Upper lobe of left lung (tissue), 4 donors: Measurements from ENCODE around the gene VRK2.

Experiments
- EP300 ChIP-seq, 4 donors: sonication (generic); formaldehyde crosslinking; IDR thresholded peaks; one replicate each; pipeline ENCODE4 v1.5.1; 2017; ENCODE audit warnings: antibody characterized with exemption in 4 of 4, control low read depth in 2 of 4
- TF ChIP-seq, protein P1 (sequence below), 6 experiments: fragments of 450-650 bp in 4 of 6; fragments of 200-600 bp in 2 of 6; sonication (generic) in 2 of 6; IDR thresholded peaks; one replicate each; pipeline ENCODE4 v1.5.1; 2016 to 2019; ENCODE audit warnings: antibody characterized with exemption in 6 of 6

DNA sequence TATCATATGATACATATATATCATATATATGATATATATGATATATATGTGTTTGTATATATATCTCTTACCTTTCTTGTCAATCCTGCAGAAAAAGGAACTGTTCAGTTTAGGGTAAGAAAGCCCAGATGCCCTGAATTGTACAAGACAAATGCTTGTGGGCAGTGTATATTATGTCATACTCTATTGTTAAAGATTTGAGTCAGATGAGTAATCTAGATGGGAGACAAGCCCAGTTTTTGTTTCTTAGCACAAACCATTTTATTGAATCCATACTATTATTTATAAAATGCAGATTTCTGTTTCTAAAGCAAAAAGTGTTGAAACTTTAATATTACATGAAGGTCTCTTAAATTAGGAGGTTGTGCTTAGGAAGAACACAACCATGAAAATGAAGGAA is 90.6 kb downstream of the VRK2 start:
- no peak for TF ChIP-seq EP300 (IDR thresholded peaks at IDR 0.05)
- TF ChIP-seq, protein P1, sequence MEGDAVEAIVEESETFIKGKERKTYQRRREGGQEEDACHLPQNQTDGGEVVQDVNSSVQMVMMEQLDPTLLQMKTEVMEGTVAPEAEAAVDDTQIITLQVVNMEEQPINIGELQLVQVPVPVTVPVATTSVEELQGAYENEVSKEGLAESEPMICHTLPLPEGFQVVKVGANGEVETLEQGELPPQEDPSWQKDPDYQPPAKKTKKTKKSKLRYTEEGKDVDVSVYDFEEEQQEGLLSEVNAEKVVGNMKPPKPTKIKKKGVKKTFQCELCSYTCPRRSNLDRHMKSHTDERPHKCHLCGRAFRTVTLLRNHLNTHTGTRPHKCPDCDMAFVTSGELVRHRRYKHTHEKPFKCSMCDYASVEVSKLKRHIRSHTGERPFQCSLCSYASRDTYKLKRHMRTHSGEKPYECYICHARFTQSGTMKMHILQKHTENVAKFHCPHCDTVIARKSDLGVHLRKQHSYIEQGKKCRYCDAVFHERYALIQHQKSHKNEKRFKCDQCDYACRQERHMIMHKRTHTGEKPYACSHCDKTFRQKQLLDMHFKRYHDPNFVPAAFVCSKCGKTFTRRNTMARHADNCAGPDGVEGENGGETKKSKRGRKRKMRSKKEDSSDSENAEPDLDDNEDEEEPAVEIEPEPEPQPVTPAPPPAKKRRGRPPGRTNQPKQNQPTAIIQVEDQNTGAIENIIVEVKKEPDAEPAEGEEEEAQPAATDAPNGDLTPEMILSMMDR (IDR thresholded peaks at IDR 0.05) = no peak
